Fibroblast of lung (primary cell): ENCODE measurements around the gene DAGLA. TPM values are rescaled to one million over a fixed set of nuclear protein-coding genes. Genes with fewer than 3 reads are reported as not detected.

Experiments used
- DNase-seq, 2 donors: peaks; one replicate each; pipeline versions ENCODE4 v3.0.0 to v3.0.0-alpha.2; 2010; ENCODE audit warnings: low read depth in 2 of 2
- H2AFZ ChIP-seq: 2 replicates; pipeline ENCODE4 v1.5.1; 2012; ENCODE audit warnings: low read length, control low read depth, inconsistent platforms
- H3K27ac ChIP-seq: 2 replicates; pipeline ENCODE4 v1.5.1; 2011; ENCODE audit warnings: low read length, control low read depth; ENCODE audit not compliant: insufficient read depth
- H3K27me3 ChIP-seq: 2 replicates; pipeline ENCODE4 v1.5.1; 2011; ENCODE audit warnings: mild to moderate bottlenecking, low read length; ENCODE audit not compliant: control insufficient read depth, insufficient read depth
- H3K36me3 ChIP-seq: 2 replicates; pipeline ENCODE4 v1.5.1; 2011; ENCODE audit warnings: low read length; ENCODE audit not compliant: control insufficient read depth, insufficient read depth
- H3K4me1 ChIP-seq: 2 replicates; pipeline ENCODE4 v1.5.1; 2011; ENCODE audit warnings: low read length; ENCODE audit not compliant: control insufficient read depth, insufficient read depth; ENCODE audit errors: extremely low read depth
- H3K4me2 ChIP-seq: 2 replicates; pipeline ENCODE4 v1.5.1; 2011; ENCODE audit warnings: low read length, control low read depth; ENCODE audit not compliant: insufficient read depth; ENCODE audit errors: extremely low read depth
- H3K4me3 ChIP-seq, 4 experiments: fragments of 200-600 bp in 1 of 4; sonication (generic) in 1 of 4; replicated peaks in 1 of 4; 2 replicates each; pipeline ENCODE4 v1.5.1; 2011 to 2016; ENCODE audit warnings: low read length in 4 of 4, low read depth in 3 of 4, mild to moderate bottlenecking in 3 of 4, control low read depth in 2 of 4, inconsistent platforms in 1 of 4, mixed read lengths in 1 of 4; ENCODE audit not compliant: insufficient read depth in 1 of 4; ENCODE audit errors: control extremely low read depth in 1 of 4
- H3K79me2 ChIP-seq: 2 replicates; pipeline ENCODE4 v1.5.1; 2012; ENCODE audit warnings: mild to moderate bottlenecking, low read length, inconsistent platforms; ENCODE audit not compliant: control insufficient read depth, insufficient read depth
- H3K9ac ChIP-seq: 2 replicates; pipeline ENCODE4 v1.5.1; 2011; ENCODE audit warnings: mild to moderate bottlenecking, low read length, control low read depth; ENCODE audit not compliant: insufficient read depth
- H3K9me3 ChIP-seq: 2 replicates; pipeline ENCODE4 v1.5.1; 2012; ENCODE audit warnings: low read depth, low read length; ENCODE audit not compliant: control insufficient read depth, insufficient read depth
- H4K20me1 ChIP-seq: 2 replicates; pipeline ENCODE4 v1.5.1; 2011; ENCODE audit warnings: low read length; ENCODE audit not compliant: control insufficient read depth, insufficient read depth; ENCODE audit errors: extremely low read depth
- EZH2 ChIP-seq: IDR thresholded peaks from 2 replicates; pipeline ENCODE4 v1.5.1; 2012; ENCODE audit warnings: low read length, control low read depth, mild to moderate bottlenecking; ENCODE audit errors: missing control alignments
- polyA plus RNA-seq, 2 donors: library from polyadenylated mRNA; depleted of rRNA in 1 of 2; stranded (reverse) in 1 of 2; unstranded in 1 of 2; fragments of >200 nt; gene quantifications; 2 replicates each; pipeline ENCODE4 v1.2.1, GENCODE V29; 2011 to 2012; ENCODE audit warnings: missing spikeins in 1 of 2
- total RNA-seq: library from RNA; depleted of rRNA; stranded (reverse); fragments of >200 nt; gene quantifications from 2 replicates; pipeline ENCODE4 v1.2.1, GENCODE V29; 2014
- TF ChIP-seq, protein P1 (sequence below), 2 donors: IDR thresholded peaks in 1 of 2; conservative IDR thresholded peaks in 1 of 2; 1 replicate in 1 of 2; 2 replicates in 1 of 2; pipeline ENCODE4 v1.5.1; 2011 to 2012; ENCODE audit warnings: low read length in 2 of 2, control low read depth in 1 of 2, inconsistent platforms in 1 of 2, low read depth in 1 of 2, mild to moderate bottlenecking in 1 of 2

DAGLA gene
- total and polyA plus RNA-seq, 2 donors (not counting 1 experiment from before 2014, with no cell fraction given) = 1.00 to 2.0 TPM

- H3K4me2 ChIP-seq = no peak overlapping the region
- DNase-seq = no peak
- TF ChIP-seq, protein P1, sequence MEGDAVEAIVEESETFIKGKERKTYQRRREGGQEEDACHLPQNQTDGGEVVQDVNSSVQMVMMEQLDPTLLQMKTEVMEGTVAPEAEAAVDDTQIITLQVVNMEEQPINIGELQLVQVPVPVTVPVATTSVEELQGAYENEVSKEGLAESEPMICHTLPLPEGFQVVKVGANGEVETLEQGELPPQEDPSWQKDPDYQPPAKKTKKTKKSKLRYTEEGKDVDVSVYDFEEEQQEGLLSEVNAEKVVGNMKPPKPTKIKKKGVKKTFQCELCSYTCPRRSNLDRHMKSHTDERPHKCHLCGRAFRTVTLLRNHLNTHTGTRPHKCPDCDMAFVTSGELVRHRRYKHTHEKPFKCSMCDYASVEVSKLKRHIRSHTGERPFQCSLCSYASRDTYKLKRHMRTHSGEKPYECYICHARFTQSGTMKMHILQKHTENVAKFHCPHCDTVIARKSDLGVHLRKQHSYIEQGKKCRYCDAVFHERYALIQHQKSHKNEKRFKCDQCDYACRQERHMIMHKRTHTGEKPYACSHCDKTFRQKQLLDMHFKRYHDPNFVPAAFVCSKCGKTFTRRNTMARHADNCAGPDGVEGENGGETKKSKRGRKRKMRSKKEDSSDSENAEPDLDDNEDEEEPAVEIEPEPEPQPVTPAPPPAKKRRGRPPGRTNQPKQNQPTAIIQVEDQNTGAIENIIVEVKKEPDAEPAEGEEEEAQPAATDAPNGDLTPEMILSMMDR (conservative IDR thresholded peaks at IDR 0.05 in 1 of 2, IDR thresholded peaks at IDR 0.05 in 1 of 2; ENCODE audit: low read depth in 1 of 2, low read length in 2 of 2) = no peak
- TF ChIP-seq EZH2 = no peak
- H4K20me1 ChIP-seq = no peaks in the 10 kb centered on the region
- no peak overlapping the region for H3K4me3 ChIP-seq
- H3K9me3 ChIP-seq = no peaks in the 10 kb centered on the region
- H3K36me3 ChIP-seq = no peaks in the 10 kb centered on the region
- no peaks in the 10 kb centered on the region for H3K79me2 ChIP-seq
- H2AFZ ChIP-seq = no peak overlapping the region
- H3K27ac ChIP-seq = no peak overlapping the region
- no peaks in the 10 kb centered on the region for H3K4me1 ChIP-seq
- H3K27me3 ChIP-seq = no peaks in the 10 kb centered on the region
- no peak overlapping the region for H3K9ac ChIP-seq
Observed at GRCh38 chr11:61739413-61739812, 59.2 kb downstream of the DAGLA start.

DNA sequence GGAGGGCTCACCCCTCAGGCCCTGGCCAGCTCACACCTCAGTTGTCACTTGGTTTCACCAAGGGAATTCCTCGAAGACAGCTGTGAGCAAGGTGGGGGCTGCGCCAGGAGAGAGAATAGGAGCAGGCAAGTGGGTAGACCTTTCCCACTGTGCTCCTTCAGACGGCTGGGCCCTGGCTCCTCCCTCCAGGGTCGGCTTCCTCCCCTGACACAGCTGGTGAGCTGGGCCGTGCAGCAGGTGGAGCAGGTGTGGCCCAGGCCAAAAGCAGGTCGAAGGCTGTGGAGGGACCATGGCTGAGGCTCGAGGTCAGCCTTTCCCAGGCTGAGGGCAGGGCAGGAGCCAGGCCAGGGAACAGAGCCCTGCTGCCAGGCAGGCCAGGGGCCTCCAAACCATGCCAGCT is 59.8 kb downstream of the DAGLA start:
- no peaks in the 10 kb centered on the region for H4K20me1 ChIP-seq
- no peaks in the 10 kb centered on the region for H3K9me3 ChIP-seq
- no peak overlapping the region for H3K9ac ChIP-seq
- H3K4me1 ChIP-seq = no peaks in the 10 kb centered on the region
- H2AFZ ChIP-seq = no peak overlapping the region
- H3K27ac ChIP-seq = no peak overlapping the region
- H3K4me3 ChIP-seq = no peak overlapping the region
- H3K4me2 ChIP-seq = no peak overlapping the region
- no peaks in the 10 kb centered on the region for H3K27me3 ChIP-seq
- H3K79me2 ChIP-seq = no peaks in the 10 kb centered on the region
- TF ChIP-seq, protein P1 (conservative IDR thresholded peaks at IDR 0.05 in 1 of 2, IDR thresholded peaks at IDR 0.05 in 1 of 2; ENCODE audit: low read depth in 1 of 2, low read length in 2 of 2) = no peak
- TF ChIP-seq EZH2 = no peak
- H3K36me3 ChIP-seq = no peaks in the 10 kb centered on the region
- no peak for DNase-seq

- Histone ChIP-seq H3K27me3 (no peaks in the 10 kb centered on the region), H3K27ac (no peak overlapping the region), H3K9me3 (no peaks in the 10 kb centered on the region), H3K4me2 (no peak overlapping the region), H3K9ac (no peak overlapping the region), H3K4me3 (no peak overlapping the region), H3K79me2 (no peaks in the 10 kb centered on the region), H3K36me3 (no peaks in the 10 kb centered on the region), H4K20me1 (no peaks in the 10 kb centered on the region), H3K4me1 (no peaks in the 10 kb centered on the region), H2AFZ (no peak overlapping the region)
- TF ChIP-seq, protein P1 (conservative IDR thresholded peaks at IDR 0.05 in 1 of 2, IDR thresholded peaks at IDR 0.05 in 1 of 2; ENCODE audit: low read depth in 1 of 2, low read length in 2 of 2) = no peak
- TF ChIP-seq EZH2 = no peak
- no peak for DNase-seq
Observed at GRCh38 chr11:61742391-61742790, 62.2 kb downstream of the DAGLA start.
